Gastroesophageal sphincter (tissue), 4 donors: ENCODE results near the gene CAVIN2. TPM values are rescaled to one million over a fixed set of nuclear protein-coding genes. Genes with fewer than 3 reads are reported as not detected.

Experiments used
- ATAC-seq: fragments of 150-250 bp; one replicate; pipeline ENCODE4 v1.9.1; 2016; ENCODE audit warnings: mild to moderate bottlenecking, moderate library complexity
- H3K27ac ChIP-seq, 4 donors: fragments of 200-600 bp; sonication (generic) in 3 of 4; 1 replicate in 3 of 4; 2 replicates in 1 of 4; pipeline ENCODE4 v1.5.1; 2016 to 2019
- H3K27me3 ChIP-seq: fragments of 200-600 bp; sonication (generic); one replicate; pipeline ENCODE4 v1.5.1; 2019
- H3K36me3 ChIP-seq, 2 donors: fragments of 200-600 bp; sonication (generic); one replicate each; pipeline ENCODE4 v1.5.1; 2019; ENCODE audit warnings: control low read depth in 1 of 2
- H3K4me1 ChIP-seq, 3 donors: fragments of 200-600 bp; sonication (generic); 1 replicate in 2 of 3; 2 replicates in 1 of 3; pipeline ENCODE4 v1.5.1; 2016 to 2019; ENCODE audit warnings: control low read depth in 2 of 3
- H3K4me3 ChIP-seq, 2 donors: fragments of 200-600 bp; sonication (generic); one replicate each; pipeline ENCODE4 v1.5.1; 2019; ENCODE audit warnings: mild to moderate bottlenecking in 1 of 2, moderate library complexity in 1 of 2
- H3K9me3 ChIP-seq, 3 donors: fragments of 200-600 bp; sonication (generic); one replicate each; pipeline ENCODE4 v1.5.1; 2017 to 2019; ENCODE audit warnings: control low read depth in 2 of 3
- EP300 ChIP-seq: sonication (generic); formaldehyde crosslinking; IDR thresholded peaks from one replicate; pipeline ENCODE4 v1.6.1; 2017; ENCODE audit warnings: antibody characterized with exemption, mild to moderate bottlenecking
- POLR2A ChIP-seq, 2 donors: fragments of 450-650 bp; IDR thresholded peaks; one replicate each; pipeline ENCODE4 v1.6.1; 2017; ENCODE audit warnings: antibody characterized with exemption in 2 of 2, mild to moderate bottlenecking in 2 of 2, moderate library complexity in 1 of 2
- POLR2AphosphoS5 ChIP-seq: sonication (generic); formaldehyde crosslinking; IDR thresholded peaks from one replicate; pipeline ENCODE4 v1.6.1; 2017; ENCODE audit warnings: antibody characterized with exemption
- WGBS, 2 donors: methylation state at CpG; one replicate each; pipeline ENCODE4 v1.1.5; 2018; ENCODE audit warnings: low coverage in 1 of 2; 5-methylcytosine and 5-hydroxymethylcytosine counted together
- total RNA-seq, 4 donors: library from RNA; depleted of rRNA; stranded (reverse); fragments of >200 nt; gene quantifications; one replicate each; pipeline ENCODE4 v1.1.0, GENCODE V29; 2016
- TF ChIP-seq, protein P1 (sequence below), 4 experiments: fragments of 200-600 bp in 2 of 4; fragments of 450-650 bp in 2 of 4; sonication (generic) in 1 of 4; IDR thresholded peaks; one replicate each; pipeline ENCODE4 v1.5.1; 2017 to 2019; ENCODE audit warnings: antibody characterized with exemption in 4 of 4, mild to moderate bottlenecking in 2 of 4, moderate library complexity in 2 of 4

The CAVIN2 gene
- total RNA-seq: 100 to 1,000 TPM in 3 of 4 donors, 10 to 100 TPM in 1; 72.8 to 192 (median 129) TPM

GRCh38 chr2:191846515-191847476, at the start of gene CAVIN2:
Gene CAVIN2 (minus strand): TSS chr2:191847088. CDS start chr2:191846925, 163 bp downstream.
- Histone ChIP-seq H3K36me3 (no peaks in the 10 kb centered on the region), H3K9me3 (no peaks in the 10 kb centered on the region), H3K4me1 (peaks cover 5 to 55% (median 9%) of the 10 kb centered on the region in 3 donors), H3K27me3 (no peaks in the 10 kb centered on the region), H3K27ac (peak within 1 kb of the TSS; percentile 78 to 92 (median 90)), H3K4me3 (peak within 1 kb of the TSS; percentile 65)
- TF ChIP-seq POLR2A (IDR thresholded peaks at IDR 0.05): peak; percentile 58 to 68
- TF ChIP-seq, protein P1, sequence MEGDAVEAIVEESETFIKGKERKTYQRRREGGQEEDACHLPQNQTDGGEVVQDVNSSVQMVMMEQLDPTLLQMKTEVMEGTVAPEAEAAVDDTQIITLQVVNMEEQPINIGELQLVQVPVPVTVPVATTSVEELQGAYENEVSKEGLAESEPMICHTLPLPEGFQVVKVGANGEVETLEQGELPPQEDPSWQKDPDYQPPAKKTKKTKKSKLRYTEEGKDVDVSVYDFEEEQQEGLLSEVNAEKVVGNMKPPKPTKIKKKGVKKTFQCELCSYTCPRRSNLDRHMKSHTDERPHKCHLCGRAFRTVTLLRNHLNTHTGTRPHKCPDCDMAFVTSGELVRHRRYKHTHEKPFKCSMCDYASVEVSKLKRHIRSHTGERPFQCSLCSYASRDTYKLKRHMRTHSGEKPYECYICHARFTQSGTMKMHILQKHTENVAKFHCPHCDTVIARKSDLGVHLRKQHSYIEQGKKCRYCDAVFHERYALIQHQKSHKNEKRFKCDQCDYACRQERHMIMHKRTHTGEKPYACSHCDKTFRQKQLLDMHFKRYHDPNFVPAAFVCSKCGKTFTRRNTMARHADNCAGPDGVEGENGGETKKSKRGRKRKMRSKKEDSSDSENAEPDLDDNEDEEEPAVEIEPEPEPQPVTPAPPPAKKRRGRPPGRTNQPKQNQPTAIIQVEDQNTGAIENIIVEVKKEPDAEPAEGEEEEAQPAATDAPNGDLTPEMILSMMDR (IDR thresholded peaks at IDR 0.05): peak in 2 of 4 experiments; percentile 5 to 27
- no peak for TF ChIP-seq EP300
- peak; percentile 67 for TF ChIP-seq POLR2AphosphoS5
- ATAC-seq: peak; percentile 89
- WGBS, 2 donors: 0 to 6% methylated on average over 5 to 7 of the region's 31 CpGs

GRCh38 chr2:191895743-191896142, 48.9 kb upstream of the CAVIN2 start:
- Histone ChIP-seq H3K9me3 (no peaks in the 10 kb centered on the region), H3K4me1 (peaks cover 0 to 14% (median 0%) of the 10 kb centered on the region in 3 donors), H3K4me3 (no peak overlapping the region), H3K27ac (no peak overlapping the region), H3K27me3 (no peaks in the 10 kb centered on the region), H3K36me3 (no peaks in the 10 kb centered on the region)
- TF ChIP-seq POLR2A (IDR thresholded peaks at IDR 0.05) (no peak), EP300 (no peak), POLR2AphosphoS5 (no peak)
- TF ChIP-seq, protein P1 (IDR thresholded peaks at IDR 0.05): no peak
- ATAC-seq: no peak
- 44 to 52% methylated on average over 2 of the region's 2 CpGs for WGBS, 2 donors

- H3K27me3 ChIP-seq: no peaks in the 10 kb centered on the region
- 89 to 90% methylated on average over 4 of the region's 4 CpGs for WGBS, 2 donors
- no peak overlapping the region for H3K27ac ChIP-seq
- peaks cover 0 to 14% (median 0%) of the 10 kb centered on the region in 3 donors for H3K4me1 ChIP-seq
- TF ChIP-seq, protein P1 (IDR thresholded peaks at IDR 0.05): no peak
- TF ChIP-seq POLR2AphosphoS5 (no peak), EP300 (no peak), POLR2A (IDR thresholded peaks at IDR 0.05) (no peak)
- no peaks in the 10 kb centered on the region for H3K9me3 ChIP-seq
- no peak overlapping the region for H3K4me3 ChIP-seq
- no peak for ATAC-seq
- H3K36me3 ChIP-seq: no peaks in the 10 kb centered on the region
Observed at GRCh38 chr2:191895195-191895594, 48.3 kb upstream of the CAVIN2 start.

DNA sequence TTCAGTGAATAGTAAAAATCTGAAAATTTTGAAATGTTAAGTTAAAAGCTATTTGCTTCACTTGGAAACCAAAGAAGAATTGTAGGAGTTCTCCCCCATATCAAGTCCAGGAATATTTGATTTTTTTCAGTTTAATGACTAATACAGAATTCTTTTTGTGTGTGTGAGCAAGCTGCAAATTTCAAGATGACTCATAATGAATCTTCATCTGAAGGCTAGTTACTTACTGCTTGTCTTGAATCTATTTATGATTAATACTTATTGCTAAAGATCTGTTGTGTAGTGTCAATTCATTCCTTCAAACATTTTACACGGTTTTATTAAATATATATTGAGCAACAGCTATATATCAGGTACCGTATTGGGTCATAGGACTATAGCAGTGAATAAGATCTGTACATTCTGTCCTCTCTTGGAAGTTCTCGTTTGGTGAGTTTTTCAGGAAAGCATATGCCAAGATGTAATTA, 47.8 kb upstream of the CAVIN2 start:
- no peaks in the 10 kb centered on the region for H3K27me3 ChIP-seq
- H3K4me1 ChIP-seq: peaks cover 0 to 14% (median 0%) of the 10 kb centered on the region in 3 donors
- no peaks in the 10 kb centered on the region for H3K9me3 ChIP-seq
- ATAC-seq: no peak
- H3K27ac ChIP-seq: no peak overlapping the region
- no peaks in the 10 kb centered on the region for H3K36me3 ChIP-seq
- WGBS, 2 donors: 38 to 83% methylated on average over 2 to 3 of the region's 3 CpGs
- no peak overlapping the region for H3K4me3 ChIP-seq
- TF ChIP-seq POLR2AphosphoS5: no peak
- TF ChIP-seq POLR2A (IDR thresholded peaks at IDR 0.05): no peak
- TF ChIP-seq, protein P1 (IDR thresholded peaks at IDR 0.05): no peak
